Endothelial cell of umbilical vein (primary cell): ENCODE measurements around the gene BABAM1. TPM values are rescaled to one million over a fixed set of nuclear protein-coding genes. Genes with fewer than 3 reads are reported as not detected.

ENCODE experiments used
- BruUV-seq: library from RNA; stranded (reverse); fragments of 400-500 nt; replicated peaks from 2 replicates; lab custom pipeline; 2021; lab: Mats Ljungman, UMichigan
- CTCF ChIA-PET: fragments of 300-600, 350-600 bp; sonication (Branson Sonifier 250); formaldehyde crosslinking; loops from one replicate; lab custom pipeline; 2021; ENCODE audit warnings: antibody characterized with exemption, inconsistent platforms; lab: Charles Lee
- POLR2A ChIA-PET: fragments of 300-600, 350-600 bp; sonication (Branson Sonifier 250); formaldehyde crosslinking; loops from one replicate; lab custom pipeline; 2021; ENCODE audit warnings: antibody characterized with exemption, inconsistent platforms; lab: Charles Lee
- DNase-seq: peaks from one replicate; pipeline ENCODE4 v3.0.0-alpha.2; 2011; ENCODE audit warnings: low read depth, low spot score
- FAIRE-seq: peaks from 2 replicates; lab custom pipeline; 2011; peaks lifted over from hg19 to GRCh38; lab: Jason Lieb, UNC
- H2AFZ ChIP-seq: 2 replicates; pipeline ENCODE4 v1.6.0; 2012; ENCODE audit warnings: low read depth, low read length, control low read depth, inconsistent platforms
- H3K27ac ChIP-seq: 2 replicates; pipeline ENCODE4 v1.5.1; 2011; ENCODE audit warnings: low read depth, mild to moderate bottlenecking, control low read depth, low read length, moderate library complexity; ENCODE audit not compliant: insufficient read depth
- H3K27me3 ChIP-seq, 2 experiments: 2 replicates each; pipeline versions ENCODE4 v1.6.0 to v1.6.1; 2011; ENCODE audit warnings: low read length in 2 of 2, mixed read lengths in 1 of 2; ENCODE audit not compliant: control insufficient read depth in 2 of 2, insufficient read depth in 2 of 2
- H3K36me3 ChIP-seq, 2 experiments: 2 replicates in 1 of 2; 3 replicates in 1 of 2; pipeline ENCODE4 v1.5.1; 2011; ENCODE audit warnings: low read length in 2 of 2, mild to moderate bottlenecking in 1 of 2, moderate library complexity in 1 of 2; ENCODE audit not compliant: control insufficient read depth in 2 of 2, insufficient read depth in 2 of 2; ENCODE audit errors: extremely low read depth in 1 of 2
- H3K4me1 ChIP-seq: 3 replicates; pipeline ENCODE4 v1.5.1; 2011; ENCODE audit warnings: mild to moderate bottlenecking, low read length; ENCODE audit not compliant: control insufficient read depth, insufficient read depth; ENCODE audit errors: extremely low read depth
- H3K4me2 ChIP-seq: 2 replicates; pipeline ENCODE4 v1.6.1; 2011; ENCODE audit warnings: low read length, control low read depth, mixed read lengths; ENCODE audit not compliant: insufficient read depth
- H3K4me3 ChIP-seq, 3 experiments: fragments of 200-600 bp in 1 of 3; sonication (generic), shearing (Covaris generic) in 1 of 3; replicated peaks in 1 of 3; 2 replicates each; pipeline ENCODE4 v1.5.1; 2011 to 2016; ENCODE audit warnings: control low read depth in 3 of 3, low read length in 3 of 3, mild to moderate bottlenecking in 2 of 3, inconsistent platforms in 1 of 3, low read depth in 1 of 3, moderate library complexity in 1 of 3; ENCODE audit not compliant: insufficient read depth in 1 of 3
- H3K79me2 ChIP-seq: 2 replicates; pipeline ENCODE4 v1.6.0; 2012; ENCODE audit warnings: low read length, inconsistent platforms; ENCODE audit not compliant: control insufficient read depth, insufficient read depth
- H3K9ac ChIP-seq: replicated peaks from 2 replicates; pipeline ENCODE3; 2011; ENCODE audit warnings: low read length, control low read depth; ENCODE audit not compliant: insufficient read depth; ENCODE audit errors: extremely low read depth
- H3K9me1 ChIP-seq: replicated peaks from 3 replicates; pipeline ENCODE4 v1.6.0; 2011; ENCODE audit warnings: mild to moderate bottlenecking, low read length; ENCODE audit not compliant: control insufficient read depth, insufficient read depth; ENCODE audit errors: extremely low read depth
- H3K9me3 ChIP-seq: replicated peaks from 2 replicates; pipeline ENCODE4 v1.5.1; 2012; ENCODE audit warnings: low read length, inconsistent platforms; ENCODE audit not compliant: control insufficient read depth, insufficient read depth
- H4K20me1 ChIP-seq: replicated peaks from 2 replicates; pipeline ENCODE3; 2011; ENCODE audit warnings: mild to moderate bottlenecking, low read length; ENCODE audit not compliant: control insufficient read depth, insufficient read depth; ENCODE audit errors: extremely low read depth
- CTCF ChIP-seq, 2 donors: IDR thresholded peaks; 1 replicate in 1 of 2; 2 replicates in 1 of 2; pipeline ENCODE4 v1.5.1; 2011; ENCODE audit warnings: low read length in 2 of 2, mild to moderate bottlenecking in 2 of 2, moderate library complexity in 2 of 2, control low read depth in 1 of 2, inconsistent platforms in 1 of 2, low read depth in 1 of 2; ENCODE audit not compliant: insufficient read depth in 1 of 2; ENCODE audit errors: extremely low read depth in 1 of 2
- EZH2 ChIP-seq: IDR thresholded peaks from 2 replicates; pipeline ENCODE4 v1.6.1; 2012; ENCODE audit warnings: borderline replicate concordance, low read depth, mild to moderate bottlenecking, moderate library complexity, low read length, inconsistent platforms; ENCODE audit not compliant: severe bottlenecking
- GATA2 ChIP-seq: IDR thresholded peaks from 2 replicates; pipeline ENCODE4 v1.7.0; 2011; ENCODE audit warnings: low read depth, mild to moderate bottlenecking, moderate library complexity, mixed read lengths, low read length; ENCODE audit not compliant: insufficient read length, insufficient read depth
- JUN ChIP-seq: IDR thresholded peaks from 2 replicates; pipeline ENCODE4 v1.6.1; 2011; ENCODE audit warnings: borderline replicate concordance, low read depth; ENCODE audit not compliant: insufficient read length, insufficient read depth
- MYC ChIP-seq: IDR thresholded peaks from one replicate; pipeline ENCODE4 v1.6.1; 2011; ENCODE audit warnings: mild to moderate bottlenecking, low read depth, low read length
- POLR2A ChIP-seq: IDR thresholded peaks from 2 replicates; pipeline ENCODE4 v1.6.1; 2012; ENCODE audit warnings: low read depth, mild to moderate bottlenecking, control low read depth, low read length
- POLR2AphosphoS5 ChIP-seq: IDR thresholded peaks from 2 replicates; pipeline ENCODE4 v1.6.1; 2012; ENCODE audit warnings: low read depth, mild to moderate bottlenecking, control low read depth, low read length, moderate library complexity; ENCODE audit not compliant: insufficient read depth
- dilution Hi-C: fragments of 300-500 bp; cut with MboI; formaldehyde crosslinking; loops from one replicate; pipeline ENCODE4 v1.15.0; 2019; ENCODE audit warnings: low sequenced_read_pairs; ENCODE audit not compliant: extremely low pct_ligation_motif_present
- intact Hi-C: fragments of 100-400 bp; cut with micrococcal nuclease; formaldehyde crosslinking; loops from one replicate; pipeline ENCODE4 v1.10.0; 2022
- polyA plus RNA-seq, 4 experiments: library from polyadenylated mRNA; depleted of rRNA in 3 of 4; stranded (reverse) in 3 of 4; unstranded in 1 of 4; fragments of >200 nt; gene quantifications; 2 replicates each; pipeline versions ENCODE4 v1.2.1 to v1.2.3, GENCODE V29; 2011 to 2012; ENCODE audit warnings: missing spikeins in 1 of 4
- total RNA-seq: library from RNA; stranded (reverse); gene quantifications from 2 replicates; pipeline ENCODE4 v1.2.3, GENCODE V29; 2021
- TF ChIP-seq, protein P1 (sequence below): IDR thresholded peaks from 2 replicates; pipeline ENCODE4 v1.6.1; 2011; ENCODE audit not compliant: insufficient read depth, insufficient read length

The BABAM1 gene
- total and polyA plus RNA-seq, 2 donors (not counting 3 experiments of a cell fraction or from before 2014, with no cell fraction given): 118 to 140 TPM

- CTCF ChIA-PET: interaction anchor here (0.5 to 1.6 kb wide), 3 partner anchors 8 to 52 kb away, joined by 3 to 6 read pairs (median 4); no protein-coding TSS in a partner anchor
- peaks cover 27% of the 10 kb centered on the region for H3K79me2 ChIP-seq
- H3K36me3 ChIP-seq: peaks cover 0 to 4% of the 10 kb centered on the region in 2 experiments
- FAIRE-seq (no peak), DNase-seq (no peak)
- H3K4me1 ChIP-seq: peaks cover 10% of the 10 kb centered on the region
- dilution Hi-C loops: no loop called here
- TF ChIP-seq GATA2: no peak
- no peak for TF ChIP-seq EZH2
- TF ChIP-seq POLR2A: no peak
- no peak for TF ChIP-seq JUN
- TF ChIP-seq, protein P1, sequence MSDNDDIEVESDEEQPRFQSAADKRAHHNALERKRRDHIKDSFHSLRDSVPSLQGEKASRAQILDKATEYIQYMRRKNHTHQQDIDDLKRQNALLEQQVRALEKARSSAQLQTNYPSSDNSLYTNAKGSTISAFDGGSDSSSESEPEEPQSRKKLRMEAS: no peak
- no peak for TF ChIP-seq POLR2AphosphoS5
- no peak for TF ChIP-seq CTCF (IDR thresholded peaks at IDR 0.05; ENCODE audit: extremely low read depth in 1 of 2, insufficient read depth in 1 of 2, low read depth in 1 of 2, low read length in 2 of 2)
- no peak for TF ChIP-seq MYC
- no peak overlapping the region for H3K4me3 ChIP-seq
- POLR2A ChIA-PET: no interaction called here
- no peaks in the 10 kb centered on the region for H3K9me3 ChIP-seq
- H3K9me1 ChIP-seq: no peaks in the 10 kb centered on the region
- H3K9ac ChIP-seq: no peak overlapping the region
- no peak overlapping the region for H3K4me2 ChIP-seq
- H4K20me1 ChIP-seq: no peaks in the 10 kb centered on the region
- BruUV-seq: no TSS peak
- no peaks in the 10 kb centered on the region for H3K27me3 ChIP-seq
- intact Hi-C loops: no loop called here
- no peak overlapping the region for H2AFZ ChIP-seq
- no peak overlapping the region for H3K27ac ChIP-seq
These were observed 26.3 kb upstream of the BABAM1 start for GRCh38 chr19:17240826-17241399.
